Stimulated activated memory B cell treated with anti-CD40 and anti-IgM and Interleukin-4, amounts not matched to agents 10 μg/mL and 1 μg/mL and 100 μg/mL, for 72 hours (primary cell): ENCODE measurements around the gene ZDHHC5.
"Not testable (repeated sequence)": the region's sequence is repeated elsewhere in the genome, so short reads cannot be mapped to it uniquely, and the experiment has no call there.

Experiments used
- ATAC-seq: fragments of 150-1000 bp; cut with Tn5 transposase; 2 replicates; pipeline ENCODE4 v1.10.0; 2021
- H3K27ac Mint-ChIP-seq: one replicate; pipeline ENCODE4 v1.8.0; 2022; ENCODE audit warnings: mild to moderate bottlenecking, mixed read lengths
- H3K27me3 Mint-ChIP-seq: one replicate; pipeline ENCODE4 v1.8.0; 2022; ENCODE audit warnings: mixed read lengths
- H3K36me3 Mint-ChIP-seq: one replicate; pipeline ENCODE4 v1.8.0; 2022; ENCODE audit warnings: mixed read lengths
- H3K4me1 Mint-ChIP-seq: one replicate; pipeline ENCODE4 v1.8.0; 2022; ENCODE audit warnings: mixed read lengths
- H3K4me3 Mint-ChIP-seq: one replicate; pipeline ENCODE4 v1.8.0; 2022; ENCODE audit warnings: mild to moderate bottlenecking, moderate library complexity, mixed read lengths
- H3K9me3 Mint-ChIP-seq: one replicate; pipeline ENCODE4 v1.8.0; 2022; ENCODE audit warnings: mixed read lengths

Gene ZDHHC5

DNA sequence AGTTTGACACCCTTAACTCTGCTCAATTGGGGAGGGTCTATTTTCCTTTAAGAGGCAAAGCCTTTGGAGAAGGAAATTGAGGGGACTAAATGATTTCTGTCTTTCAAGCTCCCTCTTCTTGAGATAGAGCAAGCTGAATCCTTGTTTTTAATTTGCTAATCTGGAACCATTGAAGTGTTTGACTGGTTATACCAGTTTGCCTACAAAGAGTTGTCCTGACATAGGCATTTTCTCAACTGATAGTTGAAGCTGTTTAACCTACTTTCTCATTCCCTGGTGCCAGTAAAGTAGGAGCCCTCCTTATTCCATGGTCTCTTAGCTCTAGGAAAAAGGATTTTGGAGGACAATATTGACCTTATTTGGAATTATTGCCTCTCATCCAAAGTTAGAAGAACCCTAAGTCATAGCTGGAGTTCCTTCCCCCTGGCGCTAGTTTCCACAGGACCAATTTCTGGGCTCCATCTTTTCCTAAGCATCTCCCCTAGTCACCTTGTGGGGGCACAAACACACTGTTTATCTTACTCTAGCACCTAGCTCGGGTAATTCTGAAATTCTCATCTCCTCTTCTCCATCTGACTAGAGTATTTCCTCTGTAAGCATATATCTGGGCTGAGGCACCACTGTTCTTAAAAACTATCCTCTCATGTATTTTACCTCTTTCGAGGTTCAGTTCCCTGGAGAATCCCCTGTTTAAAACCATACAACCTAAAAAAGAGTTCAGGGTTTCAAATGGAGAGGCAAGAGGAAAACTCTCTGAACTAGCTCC lies 7.4 kb downstream of the ZDHHC5 start:
- Mint-ChIP-seq H3K9me3 (no peaks in the 10 kb centered on the region), H3K36me3 (peaks cover 42% of the 10 kb centered on the region), H3K27ac (peak overlapping the region; percentile 52), H3K27me3 (no peaks in the 10 kb centered on the region), H3K4me3 (no peak overlapping the region), H3K4me1 (peaks cover 63% of the 10 kb centered on the region)
- ATAC-seq, result no peak

DNA sequence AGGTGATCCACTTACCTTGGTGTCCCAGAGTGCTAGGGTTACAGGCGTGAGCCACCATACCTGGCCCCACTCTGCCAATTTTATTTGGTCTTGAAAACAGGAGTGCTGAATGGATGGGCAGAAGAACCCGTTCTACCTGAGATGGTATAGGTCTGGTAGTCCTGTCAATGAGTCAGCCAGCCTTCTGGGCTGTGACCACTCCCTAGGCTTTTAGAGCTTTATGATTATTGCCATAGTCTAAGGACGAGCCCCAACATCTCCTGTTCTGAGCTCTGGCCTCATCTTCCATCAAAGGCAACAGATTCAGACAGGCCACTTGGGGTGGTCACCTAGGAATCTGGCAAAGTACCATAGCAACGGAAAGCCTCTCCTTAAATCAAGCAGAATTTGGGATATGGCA lies 11.5 kb downstream of the ZDHHC5 start:
- no peak for ATAC-seq
- Mint-ChIP-seq H3K27ac (no peak overlapping the region), H3K9me3 (no peaks in the 10 kb centered on the region), H3K4me3 (no peak overlapping the region), H3K4me1 (peaks cover 55% of the 10 kb centered on the region), H3K27me3 (no peaks in the 10 kb centered on the region), H3K36me3 (peaks cover 43% of the 10 kb centered on the region)

DNA sequence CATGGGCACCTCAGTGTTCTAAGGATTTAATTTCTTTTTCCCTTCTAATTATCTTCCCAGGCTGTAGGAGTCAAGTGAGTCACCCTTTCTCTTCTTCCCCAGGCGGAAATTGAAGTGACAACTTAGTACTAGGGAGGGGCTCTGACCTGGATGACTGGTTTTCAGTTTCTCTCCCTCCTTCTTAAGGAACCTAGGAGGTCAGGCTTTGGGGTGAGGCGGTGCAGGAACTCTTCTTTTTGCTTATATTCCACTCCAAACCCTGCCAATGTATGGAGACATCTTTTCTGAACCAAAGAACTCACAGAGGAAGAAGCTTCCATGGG lies 12.6 kb downstream of the ZDHHC5 start:
- Mint-ChIP-seq H3K36me3 (peaks cover 45% of the 10 kb centered on the region), H3K4me1 (peaks cover 45% of the 10 kb centered on the region), H3K27ac (peak overlapping the region; percentile 19), H3K4me3 (no peak overlapping the region), H3K9me3 (no peaks in the 10 kb centered on the region), H3K27me3 (no peaks in the 10 kb centered on the region)
- ATAC-seq, result no peak

DNA sequence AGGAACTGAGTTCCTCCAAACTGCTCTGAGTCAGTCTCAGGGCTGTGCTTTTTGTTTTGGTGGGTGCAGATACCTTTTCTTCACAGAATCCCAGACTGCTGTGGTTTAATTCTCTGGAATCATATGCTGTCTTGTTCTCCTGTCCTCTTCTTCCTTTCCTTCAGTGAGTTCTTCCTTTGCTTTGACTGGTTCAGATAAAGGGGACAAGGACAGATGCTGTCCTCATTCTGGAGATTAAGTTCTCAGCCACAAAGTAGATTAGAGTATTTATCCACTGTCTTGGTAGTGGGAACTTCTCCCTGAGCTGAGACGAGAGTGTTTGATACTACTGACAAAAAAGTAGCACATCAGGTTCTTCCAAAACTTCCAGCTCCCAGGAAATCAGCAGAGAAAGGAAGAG lies 13.3 kb downstream of the ZDHHC5 start:
- no peak for ATAC-seq
- Mint-ChIP-seq H3K27ac (no peak overlapping the region), H3K4me3 (no peak overlapping the region), H3K27me3 (no peaks in the 10 kb centered on the region), H3K4me1 (peaks cover 39% of the 10 kb centered on the region), H3K36me3 (peaks cover 46% of the 10 kb centered on the region), H3K9me3 (no peaks in the 10 kb centered on the region)

DNA sequence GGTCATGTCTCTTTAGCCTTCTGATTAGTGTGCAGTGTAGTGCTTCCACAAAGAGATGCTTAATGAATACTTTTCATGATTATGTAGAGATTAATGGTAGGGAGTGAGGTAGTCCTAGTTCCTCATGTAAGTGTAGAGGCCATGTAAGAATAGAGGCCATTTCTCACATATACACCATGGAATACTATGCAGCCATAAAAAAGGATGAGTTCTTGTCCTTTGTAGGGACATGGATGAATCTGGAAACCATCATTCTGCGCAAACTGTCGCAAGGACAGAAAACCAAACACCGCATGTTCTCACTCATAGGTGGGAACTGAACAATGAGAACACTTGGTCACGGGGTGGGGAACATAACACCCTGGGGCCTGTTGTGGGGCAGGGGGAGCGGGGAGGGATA lies 22.6 kb downstream of the ZDHHC5 start:
- not testable (repeated sequence) for H3K9me3 Mint-ChIP-seq, H3K27me3 Mint-ChIP-seq, ATAC-seq, H3K4me3 Mint-ChIP-seq, H3K27ac Mint-ChIP-seq, H3K4me1 Mint-ChIP-seq
- H3K36me3 Mint-ChIP-seq, result peaks cover 48% of the 10 kb centered on the region

DNA sequence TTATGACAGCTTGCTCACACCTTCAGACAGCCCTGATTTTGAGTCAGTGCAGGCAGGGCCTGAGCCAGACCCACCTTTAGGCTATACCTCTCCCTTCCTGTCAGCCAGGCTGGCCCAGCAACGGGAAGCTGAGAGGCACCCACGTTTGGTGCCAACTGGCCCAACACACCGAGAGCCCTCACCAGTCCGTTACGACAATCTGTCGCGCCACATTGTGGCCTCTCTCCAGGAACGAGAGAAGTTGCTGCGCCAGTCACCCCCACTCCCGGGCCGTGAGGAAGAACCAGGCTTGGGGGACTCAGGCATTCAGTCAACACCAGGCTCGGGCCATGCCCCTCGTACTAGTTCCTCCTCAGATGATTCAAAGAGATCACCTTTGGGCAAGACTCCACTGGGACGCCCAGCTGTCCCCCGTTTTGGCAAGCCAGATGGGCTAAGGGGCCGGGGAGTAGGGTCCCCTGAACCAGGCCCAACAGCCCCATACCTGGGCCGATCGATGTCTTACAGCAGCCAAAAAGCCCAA lies 31.0 kb downstream of the ZDHHC5 start:
- Mint-ChIP-seq H3K27me3 (no peaks in the 10 kb centered on the region), H3K9me3 (no peaks in the 10 kb centered on the region), H3K4me3 (no peak overlapping the region), H3K27ac (no peak overlapping the region), H3K36me3 (peaks cover 46% of the 10 kb centered on the region), H3K4me1 (no peaks in the 10 kb centered on the region)
- ATAC-seq, result peak; percentile 34

DNA sequence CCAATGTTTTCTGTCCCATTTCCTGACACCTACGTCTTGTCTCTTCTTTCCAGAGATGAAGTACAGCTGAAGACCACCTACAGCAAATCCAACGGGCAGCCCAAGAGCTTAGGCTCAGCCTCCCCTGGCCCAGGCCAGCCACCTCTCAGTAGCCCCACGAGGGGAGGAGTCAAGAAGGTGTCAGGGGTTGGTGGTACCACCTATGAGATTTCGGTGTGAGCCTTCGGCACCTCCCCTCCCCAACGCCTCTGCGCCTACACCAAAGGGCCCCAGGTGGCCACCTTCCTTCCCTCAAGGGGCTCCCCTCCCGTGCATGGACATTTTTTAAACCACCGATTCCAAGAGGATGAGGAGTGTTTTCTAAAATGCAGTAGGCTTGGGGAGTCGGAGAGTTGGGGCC lies 31.9 kb downstream of the ZDHHC5 start:
- Mint-ChIP-seq H3K36me3 (peaks cover 55% of the 10 kb centered on the region), H3K9me3 (no peaks in the 10 kb centered on the region), H3K4me1 (no peaks in the 10 kb centered on the region), H3K27me3 (no peaks in the 10 kb centered on the region), H3K27ac (no peak overlapping the region), H3K4me3 (no peak overlapping the region)
- ATAC-seq, result no peak

DNA sequence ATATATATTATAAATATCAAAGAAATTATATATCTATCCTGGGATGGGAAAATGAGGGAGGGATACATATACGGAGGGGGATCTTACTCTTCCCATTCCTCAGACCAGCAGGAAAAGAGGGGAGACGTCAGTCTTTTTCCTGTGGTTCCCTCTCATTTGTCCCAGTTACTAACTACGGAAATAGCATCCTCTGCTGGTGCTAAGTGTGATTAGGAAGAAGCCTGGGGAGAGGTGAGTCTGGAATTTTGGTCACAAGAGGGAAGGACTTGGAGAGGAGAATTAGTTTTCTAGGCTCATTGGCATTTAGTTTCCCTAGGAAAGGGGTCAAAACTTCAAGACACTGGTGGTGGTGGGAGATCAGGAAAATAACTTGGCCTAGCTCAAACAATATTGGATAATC lies 32.5 kb downstream of the ZDHHC5 start:
- Mint-ChIP-seq H3K27me3 (no peaks in the 10 kb centered on the region), H3K27ac (no peak overlapping the region), H3K9me3 (no peaks in the 10 kb centered on the region), H3K4me3 (no peak overlapping the region), H3K36me3 (peaks cover 60% of the 10 kb centered on the region), H3K4me1 (no peaks in the 10 kb centered on the region)
- ATAC-seq, result no peak

DNA sequence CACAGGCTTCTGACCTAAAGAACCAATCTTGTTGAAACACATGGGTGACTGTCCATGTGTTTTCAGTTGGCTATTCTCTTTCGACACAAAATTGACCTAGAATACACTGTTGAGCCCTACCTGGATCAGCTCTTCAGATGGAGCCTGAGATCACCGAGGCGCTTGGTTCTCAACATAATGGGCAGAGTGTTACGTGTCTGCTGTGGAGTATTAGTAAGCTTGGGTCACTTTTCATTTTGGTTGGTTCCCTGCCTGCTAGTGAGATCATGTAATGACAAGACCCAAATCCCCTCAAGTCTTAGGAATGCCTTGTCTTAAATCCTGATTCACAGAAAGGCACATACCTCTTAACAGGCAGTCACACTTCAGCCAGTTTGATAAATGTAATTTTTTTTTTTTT lies 35.4 kb downstream of the ZDHHC5 start:
- Mint-ChIP-seq H3K36me3 (peaks cover 47% of the 10 kb centered on the region), H3K4me1 (peaks cover 4% of the 10 kb centered on the region), H3K9me3 (no peaks in the 10 kb centered on the region), H3K27me3 (no peaks in the 10 kb centered on the region), H3K4me3 (no peak overlapping the region), H3K27ac (no peak overlapping the region)
- ATAC-seq, result no peak

DNA sequence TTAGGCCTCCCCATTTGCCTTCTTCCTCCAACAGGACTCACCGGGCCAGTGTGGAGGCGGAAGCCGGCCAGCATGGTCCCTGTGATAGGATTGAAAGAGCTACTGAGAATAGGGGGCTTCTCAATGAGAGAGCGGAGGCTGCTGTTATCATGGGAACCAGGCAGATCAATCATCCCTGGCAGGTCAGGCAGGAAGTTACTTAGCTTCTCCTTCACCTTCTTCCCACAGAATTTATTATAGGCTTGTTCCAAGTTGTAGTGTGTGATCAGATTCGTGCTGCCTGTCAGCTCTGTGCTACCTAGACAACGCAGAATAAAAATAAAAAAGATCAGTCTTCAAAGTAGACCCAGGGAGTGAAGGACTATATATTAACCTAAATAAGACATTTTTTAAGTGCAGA lies 37.0 kb downstream of the ZDHHC5 start:
- H3K9me3 Mint-ChIP-seq, result no peaks in the 10 kb centered on the region
- no peak overlapping the region for H3K4me3 Mint-ChIP-seq
- peak overlapping the region; percentile 48 for H3K27ac Mint-ChIP-seq
- peaks cover 18% of the 10 kb centered on the region for H3K4me1 Mint-ChIP-seq
- no peak for ATAC-seq
- no peaks in the 10 kb centered on the region for H3K27me3 Mint-ChIP-seq
- H3K36me3 Mint-ChIP-seq, result peaks cover 41% of the 10 kb centered on the region

DNA sequence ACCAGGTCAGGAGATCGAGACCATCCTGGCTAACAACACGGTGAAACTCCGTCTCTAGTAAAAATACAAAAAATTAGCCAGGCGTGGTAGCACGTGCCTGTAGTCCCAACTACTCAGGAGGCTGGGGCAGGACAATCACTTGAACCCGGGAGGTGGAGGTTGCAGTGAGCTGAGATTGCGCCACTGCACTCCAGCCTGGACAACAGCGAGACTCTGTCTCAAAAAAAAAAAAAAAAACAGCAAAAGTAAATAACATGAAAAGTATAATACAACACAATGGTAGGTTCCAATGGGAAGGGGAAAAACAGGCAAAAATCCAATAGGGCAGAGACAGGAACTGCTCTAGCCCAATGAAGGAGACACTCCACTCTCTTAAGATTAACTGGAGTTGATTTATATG lies 37.5 kb downstream of the ZDHHC5 start:
- not testable (repeated sequence) for H3K27me3 Mint-ChIP-seq, H3K4me3 Mint-ChIP-seq, H3K9me3 Mint-ChIP-seq, ATAC-seq, H3K27ac Mint-ChIP-seq
- Mint-ChIP-seq H3K36me3 (peaks cover 40% of the 10 kb centered on the region), H3K4me1 (peaks cover 23% of the 10 kb centered on the region)

DNA sequence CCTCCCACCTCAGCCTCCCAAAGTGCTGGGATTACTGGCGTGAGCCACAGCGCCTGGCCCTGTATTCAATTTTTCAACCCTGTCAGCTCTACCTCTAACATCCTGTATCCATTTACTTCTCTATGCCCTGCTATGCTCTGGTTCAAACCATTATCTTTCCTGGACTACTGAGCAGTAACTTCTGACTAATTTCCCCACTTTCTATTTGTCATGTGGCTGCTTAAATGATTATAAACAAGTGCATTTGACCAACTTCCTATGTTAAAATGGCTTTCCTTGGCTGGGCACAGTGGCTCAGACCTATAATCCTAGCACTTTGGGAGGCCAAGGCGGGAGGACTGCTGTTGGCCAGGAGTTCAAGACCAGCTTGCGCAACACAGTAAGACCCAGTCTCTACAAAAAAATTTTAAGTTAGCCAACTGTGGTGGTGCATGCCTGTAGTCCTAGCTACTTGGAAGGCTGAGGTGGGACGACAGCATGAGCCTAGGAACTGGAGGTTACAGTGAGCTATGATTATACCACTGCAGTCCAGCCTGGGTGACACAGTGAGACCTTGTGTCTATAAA lies 42.0 kb downstream of the ZDHHC5 start:
- Mint-ChIP-seq H3K4me1 (peaks cover 49% of the 10 kb centered on the region), H3K4me3 (no peak overlapping the region), H3K27me3 (no peaks in the 10 kb centered on the region), H3K9me3 (no peaks in the 10 kb centered on the region), H3K36me3 (peaks cover 28% of the 10 kb centered on the region), H3K27ac (peak overlapping the region; percentile 51)
- ATAC-seq, result no peak

DNA sequence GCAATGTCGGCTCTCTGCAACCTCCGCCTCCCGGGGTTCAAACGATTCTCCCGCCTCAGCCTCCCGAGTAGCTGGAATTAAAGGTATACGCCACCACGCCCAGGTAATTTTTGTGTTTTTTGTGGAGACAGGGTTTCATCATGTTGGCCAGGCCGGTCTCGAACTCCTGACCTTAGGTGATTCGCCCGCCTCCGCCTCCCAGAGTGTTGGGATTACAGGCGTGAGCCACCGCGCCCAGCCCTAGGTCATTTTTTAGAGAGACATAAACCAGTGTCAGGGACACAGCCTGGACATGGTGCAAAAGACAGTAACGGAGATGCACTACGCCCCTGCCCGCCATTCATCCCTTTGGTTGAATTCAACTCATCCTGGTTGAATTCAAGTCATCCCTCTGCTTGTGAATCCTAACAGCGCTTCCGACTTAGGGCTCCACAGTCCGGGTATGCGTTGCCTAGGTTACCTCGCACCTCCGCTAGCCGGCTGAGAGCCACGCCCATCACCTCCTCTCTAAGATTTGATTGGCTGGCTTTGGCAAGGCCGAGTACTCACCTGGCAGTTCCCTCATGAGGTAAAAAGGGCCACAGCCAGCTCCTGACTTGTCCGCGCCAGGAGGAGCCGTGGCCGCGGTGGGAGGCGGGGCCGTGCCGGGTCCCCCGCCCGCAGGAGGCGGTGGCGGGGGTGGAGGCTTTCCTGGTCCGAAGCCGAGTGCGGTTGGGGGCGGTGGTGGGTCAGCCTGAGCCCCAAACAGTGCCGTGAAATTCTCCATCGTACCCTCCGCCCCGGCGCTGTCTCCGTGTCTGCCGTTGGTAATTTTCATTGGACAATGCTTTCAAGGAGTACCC lies 43.7 kb downstream of the ZDHHC5 start, which contains the start of gene MED19:
TSS of gene MED19 (minus strand) at position 802 of the 842 bp plus-strand sequence. CDS start at position 766, 36 bp downstream.
- Mint-ChIP-seq H3K27me3 (no peaks in the 10 kb centered on the region), H3K4me3 (peak within 1 kb of the TSS; percentile 94), H3K36me3 (peaks cover 24% of the 10 kb centered on the region), H3K27ac (peak within 1 kb of the TSS; percentile 92), H3K9me3 (no peaks in the 10 kb centered on the region), H3K4me1 (peaks cover 49% of the 10 kb centered on the region)
- peak; percentile 72 for ATAC-seq

DNA sequence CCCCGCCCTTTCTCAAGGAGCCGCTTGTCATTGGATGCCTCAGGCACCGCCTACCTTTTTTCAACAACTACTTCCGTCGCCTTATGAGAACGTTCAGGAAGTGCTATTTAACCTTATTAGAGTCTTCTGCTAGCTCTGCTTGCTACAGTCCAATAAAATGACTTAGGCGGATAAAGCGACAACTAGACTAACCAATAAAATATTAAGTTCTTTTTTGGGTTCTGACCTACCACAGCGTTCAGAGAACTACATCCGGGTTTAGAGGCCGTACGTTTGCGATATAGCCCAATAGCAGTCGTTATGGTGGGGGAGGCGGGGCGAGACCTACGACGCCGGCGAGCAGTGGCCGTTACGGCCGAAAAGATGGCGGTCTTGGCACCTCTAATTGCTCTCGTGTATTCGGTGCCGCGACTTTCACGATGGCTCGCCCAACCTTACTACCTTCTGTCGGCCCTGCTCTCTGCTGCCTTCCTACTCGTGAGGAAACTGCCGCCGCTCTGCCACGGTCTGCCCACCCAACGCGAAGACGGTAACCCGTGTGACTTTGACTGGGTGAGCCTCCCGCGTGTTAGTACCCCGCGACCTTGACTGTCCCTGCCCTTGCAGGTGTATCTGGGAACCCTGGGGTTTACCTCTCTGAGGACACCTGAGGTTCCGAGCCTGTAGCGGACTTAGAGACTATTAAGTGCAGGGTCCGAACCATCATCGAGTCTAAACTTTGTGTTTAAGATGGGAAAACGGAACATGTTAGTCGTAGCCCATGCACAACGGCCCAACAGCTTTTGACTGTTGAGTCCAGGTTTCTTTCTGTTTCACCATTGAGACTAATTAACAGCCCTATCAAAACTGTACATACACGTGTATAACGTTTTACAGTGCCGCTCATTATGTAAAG lies 44.6 kb downstream of the ZDHHC5 start, which contains the start of gene TMX2:
TSS of gene TMX2 (plus strand) at position 338 of the 895 bp plus-strand sequence. CDS start at position 364, 26 bp downstream.
- Mint-ChIP-seq H3K4me1 (peaks cover 49% of the 10 kb centered on the region), H3K36me3 (peaks cover 26% of the 10 kb centered on the region), H3K27ac (peak within 1 kb of the TSS; percentile 92), H3K9me3 (no peaks in the 10 kb centered on the region), H3K4me3 (peak within 1 kb of the TSS; percentile 94), H3K27me3 (no peaks in the 10 kb centered on the region)
- peak; percentile 98 for ATAC-seq
